ENCODE measurements around the gene RPS27. TPM values are rescaled to one million over a fixed set of nuclear protein-coding genes. Genes with fewer than 3 reads are reported as not detected.

The RPS27 gene
- total and polyA plus RNA-seq, 10 of the 15 experiments (the other 5 are each of a cell fraction or from before 2014, with no cell fraction given) = 2,708 to 14,234 (median 8,874) TPM

- TF ChIP-seq MEF2A (IDR thresholded peaks at IDR 0.05; ENCODE audit: insufficient read depth, low read depth, low read length) = 0 out of 2 replicates have a peak, but pooled peaks have one; percentile 52
- no peak; the same call in none of the 2 replicates for TF ChIP-seq LARP7 (IDR thresholded peaks at IDR 0.05)
- TF ChIP-seq ZNF217 (IDR thresholded peaks at IDR 0.05) = no peak
- peak; percentile 36; the same call in 1 of the 2 replicates for TF ChIP-seq PKNOX1 (IDR thresholded peaks at IDR 0.05)
- TF ChIP-seq MAX (IDR thresholded peaks at IDR 0.05; ENCODE audit: low read depth, low read length) = peak; percentile 46
- TF ChIP-seq TCF12 (IDR thresholded peaks at IDR 0.05; ENCODE audit: low read depth, low read length) = no peak
- peak; percentile 73; the same call in 1 of the 2 replicates for TF ChIP-seq ZNF207 (IDR thresholded peaks at IDR 0.05; ENCODE audit: borderline replicate concordance)
- no peak for TF ChIP-seq BCLAF1 (IDR thresholded peaks at IDR 0.05)
- no peak for TF ChIP-seq ZBTB4 (CRISPR knock-in tag; IDR thresholded peaks at IDR 0.05)
- no peak for TF ChIP-seq SREBF2 (IDR thresholded peaks at IDR 0.05; ENCODE audit: low read length)
- TF ChIP-seq MEF2B (IDR thresholded peaks at IDR 0.05; ENCODE audit: partially characterized antibody, poor library complexity, severe bottlenecking) = no peak
- TF ChIP-seq MLLT1 (IDR thresholded peaks at IDR 0.05) = no peak
- no peak for TF ChIP-seq E2F4 (IDR thresholded peaks at IDR 0.05; ENCODE audit: low read depth, low read length)
- no peak for TF ChIP-seq PBX3 (IDR thresholded peaks at IDR 0.05; ENCODE audit: insufficient replicate concordance, low read depth, low read length)
- no peak for TF ChIP-seq CREB1 (IDR thresholded peaks at IDR 0.05; ENCODE audit: low read depth)
These were observed 32.2 kb upstream of the RPS27 start, which contains the start of gene CRTC2 (continued) for GRCh38 chr1:153958111-153958960.
